ENCODE data around the gene IGF1R.
A peak's percentile ranks its signal among the peaks of the same experiment; 100 is the strongest.

The IGF1R gene

DNA sequence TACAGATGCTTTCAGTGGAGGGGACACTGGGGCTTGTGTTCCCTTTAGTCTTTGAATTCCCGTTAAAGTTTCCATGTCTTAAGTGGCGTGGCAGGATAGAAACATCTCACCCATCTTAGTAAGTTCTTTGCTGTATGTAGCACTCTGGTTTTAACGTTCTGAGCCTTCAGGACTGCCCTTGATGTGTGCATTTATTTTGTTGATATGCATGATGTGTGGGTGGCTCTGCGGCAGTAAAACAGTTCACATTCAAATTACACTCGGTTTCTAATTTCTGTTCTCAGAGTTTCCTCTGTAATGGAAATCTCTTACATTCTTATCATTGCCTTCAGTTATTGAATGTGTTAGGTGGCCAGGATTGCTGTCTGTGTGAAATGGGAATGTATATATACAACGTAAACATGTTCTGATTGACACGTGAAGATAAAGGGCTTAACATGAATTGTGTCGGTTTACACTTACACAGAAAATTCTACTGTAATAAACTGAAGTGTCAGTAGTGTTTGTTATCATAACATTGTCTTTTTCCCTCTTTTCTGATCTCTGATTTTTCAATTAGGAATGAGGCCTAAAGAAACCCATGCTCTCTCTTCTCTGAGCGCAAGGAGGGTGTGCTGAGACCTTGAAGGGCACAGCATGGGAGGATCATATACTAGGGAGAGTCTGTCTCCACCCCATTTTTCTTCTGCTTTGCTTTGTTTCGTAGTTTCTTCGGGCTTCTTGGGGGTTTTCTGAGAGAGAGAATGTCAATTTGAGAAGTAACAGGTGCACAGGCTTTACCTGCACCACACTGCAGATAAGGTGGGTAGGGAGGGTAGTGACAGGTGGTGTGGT lies 51.5 kb downstream of the IGF1R start:
- Mint-ChIP-seq H3K9me3 (no peaks in the 10 kb centered on the region), H3K4me1 (ENCODE audit: low read depth) (peaks cover 67% of the 10 kb centered on the region), H3K27ac (peak overlapping the region; percentile 58), H3K27me3 (no peaks in the 10 kb centered on the region), H3K4me3 (no peak overlapping the region), H3K36me3 (ENCODE audit: low read depth) (no peaks in the 10 kb centered on the region)
- DNase-seq = no peak

DNA sequence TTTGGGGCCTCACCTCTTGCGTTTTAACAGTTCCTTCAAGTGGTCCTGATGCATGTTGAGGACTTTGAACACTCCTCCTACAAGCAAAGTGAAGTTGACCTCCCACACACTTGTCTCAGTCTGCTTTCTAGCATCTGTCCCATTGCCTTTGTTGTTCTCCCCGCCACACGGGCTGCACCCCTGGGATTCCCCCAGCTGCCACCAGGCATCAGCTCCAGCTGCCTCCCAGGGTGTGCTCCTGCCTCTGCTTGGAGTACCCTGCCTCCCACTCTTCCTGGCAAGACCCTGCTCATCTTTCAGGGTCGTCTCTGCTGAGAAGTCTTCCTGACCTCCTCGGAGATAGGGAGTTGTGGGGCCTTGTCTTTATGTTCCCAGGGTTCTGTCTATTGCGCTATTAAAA lies 52.2 kb downstream of the IGF1R start:
- H3K27me3 Mint-ChIP-seq = no peaks in the 10 kb centered on the region
- no peaks in the 10 kb centered on the region for H3K9me3 Mint-ChIP-seq
- DNase-seq = no peak
- H3K4me3 Mint-ChIP-seq = no peak overlapping the region
- peaks cover 64% of the 10 kb centered on the region for H3K4me1 Mint-ChIP-seq (ENCODE audit: low read depth)
- no peaks in the 10 kb centered on the region for H3K36me3 Mint-ChIP-seq (ENCODE audit: low read depth)
- H3K27ac Mint-ChIP-seq = peak overlapping the region; percentile 45

DNA sequence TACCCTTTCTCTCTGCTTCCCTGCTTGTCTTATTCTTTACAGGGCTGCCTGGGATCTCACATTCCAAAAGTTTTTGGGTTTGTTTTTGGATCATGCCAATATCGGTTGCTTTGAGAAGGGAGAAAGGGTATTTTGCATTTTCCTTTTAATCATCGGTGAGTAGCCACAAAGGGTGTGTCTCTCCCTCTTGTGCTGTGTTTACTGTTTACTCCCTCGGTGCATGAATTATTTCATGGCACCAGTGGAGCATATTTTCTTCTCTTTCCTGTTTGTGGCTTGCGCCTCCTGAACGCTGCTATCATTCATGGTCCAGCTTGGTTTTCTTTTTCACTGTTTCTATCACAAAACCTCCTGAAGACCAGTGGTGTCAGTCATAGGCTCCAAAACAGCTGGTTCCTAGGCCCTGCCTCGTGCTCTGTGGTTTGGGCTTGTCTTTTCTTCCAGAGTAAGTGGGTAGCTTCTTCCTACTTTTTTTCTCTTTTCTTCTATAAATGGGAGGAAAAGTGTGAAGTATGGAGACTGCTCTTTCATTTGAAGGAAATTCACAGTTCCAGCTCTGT lies 54.9 kb downstream of the IGF1R start:
- no peaks in the 10 kb centered on the region for H3K9me3 Mint-ChIP-seq
- DNase-seq = no peak
- peak overlapping the region; percentile 7 for H3K27ac Mint-ChIP-seq
- H3K27me3 Mint-ChIP-seq = no peaks in the 10 kb centered on the region
- no peak overlapping the region for H3K4me3 Mint-ChIP-seq
- H3K36me3 Mint-ChIP-seq (ENCODE audit: low read depth) = peaks cover 9% of the 10 kb centered on the region
- H3K4me1 Mint-ChIP-seq (ENCODE audit: low read depth) = peaks cover 50% of the 10 kb centered on the region

DNA sequence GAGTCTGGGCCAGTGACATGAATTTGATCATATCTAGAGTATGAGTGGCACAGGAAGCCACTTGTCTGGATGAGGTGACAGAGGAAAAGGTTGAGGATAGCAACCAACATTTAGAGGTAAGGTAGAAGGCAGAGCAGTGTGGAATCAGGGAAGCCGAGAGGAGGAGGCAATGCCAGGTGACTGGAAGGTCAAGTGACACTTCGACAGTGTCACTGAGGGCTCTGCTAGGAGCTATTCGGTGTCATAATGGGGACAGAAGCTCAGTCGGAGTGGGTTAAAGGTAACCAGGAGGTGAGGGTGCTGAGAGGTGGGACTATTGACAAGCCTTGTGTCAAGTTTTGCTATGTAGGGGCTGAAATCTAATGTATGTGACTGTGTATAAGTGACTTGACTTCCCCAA lies 56.7 kb downstream of the IGF1R start:
- H3K4me3 Mint-ChIP-seq = no peak overlapping the region
- peaks cover 24% of the 10 kb centered on the region for H3K36me3 Mint-ChIP-seq (ENCODE audit: low read depth)
- no peaks in the 10 kb centered on the region for H3K27me3 Mint-ChIP-seq
- no peak for DNase-seq
- H3K27ac Mint-ChIP-seq = no peak overlapping the region
- no peaks in the 10 kb centered on the region for H3K9me3 Mint-ChIP-seq
- peaks cover 36% of the 10 kb centered on the region for H3K4me1 Mint-ChIP-seq (ENCODE audit: low read depth)

DNA sequence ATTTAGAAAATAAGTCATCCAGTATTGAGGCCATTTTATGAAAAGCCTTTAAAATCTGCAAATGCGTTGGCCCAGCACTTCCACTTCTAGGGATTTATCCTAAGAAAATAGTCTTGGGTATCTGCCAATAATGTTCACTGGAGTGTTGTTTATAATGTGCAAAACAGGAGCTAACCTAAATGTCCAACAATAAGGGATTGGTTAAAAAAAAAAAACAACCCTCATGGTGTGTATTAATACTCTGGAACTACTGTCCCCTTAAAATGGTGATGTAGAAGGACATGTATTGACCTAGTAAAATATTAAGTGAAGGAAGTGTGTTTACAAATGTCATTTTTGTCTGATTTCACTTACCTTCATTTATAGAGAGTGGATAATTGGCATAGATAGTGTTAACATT lies 58.0 kb downstream of the IGF1R start:
- Mint-ChIP-seq H3K9me3 (peaks cover 1% of the 10 kb centered on the region), H3K4me3 (no peak overlapping the region)

DNA sequence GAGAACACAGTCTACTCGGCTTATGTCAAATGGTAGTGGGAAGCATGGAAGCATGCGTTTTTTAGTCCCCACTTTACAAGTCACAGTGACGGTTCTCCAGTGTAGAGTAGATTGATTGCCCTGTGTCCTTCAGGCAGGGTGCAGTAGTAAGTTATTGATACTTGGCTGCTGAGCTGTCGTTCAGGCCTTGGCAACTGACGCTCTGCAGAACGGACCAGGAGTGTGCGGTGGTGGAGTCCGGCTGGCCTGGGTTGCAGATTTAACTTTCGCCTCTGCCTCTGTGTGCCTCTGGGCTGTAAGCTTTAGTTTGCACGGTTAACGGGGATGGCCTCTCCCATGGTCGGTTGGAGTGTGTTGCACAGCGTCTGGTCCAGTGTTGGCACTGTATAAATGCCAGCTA lies 58.6 kb downstream of the IGF1R start:
- H3K4me1 Mint-ChIP-seq (ENCODE audit: low read depth) = peaks cover 23% of the 10 kb centered on the region
- H3K36me3 Mint-ChIP-seq (ENCODE audit: low read depth) = peaks cover 39% of the 10 kb centered on the region
- DNase-seq = no peak
- no peak overlapping the region for H3K27ac Mint-ChIP-seq
- peaks cover 4% of the 10 kb centered on the region for H3K9me3 Mint-ChIP-seq
- no peaks in the 10 kb centered on the region for H3K27me3 Mint-ChIP-seq
- no peak overlapping the region for H3K4me3 Mint-ChIP-seq

More for the DNA sequence above, 58.0 kb downstream of the IGF1R start:
- peak overlapping the region; percentile 44 for H3K27ac Mint-ChIP-seq
- H3K36me3 Mint-ChIP-seq (ENCODE audit: low read depth) = peaks cover 33% of the 10 kb centered on the region
- DNase-seq = no peak
- H3K27me3 Mint-ChIP-seq = no peaks in the 10 kb centered on the region
- peaks cover 26% of the 10 kb centered on the region for H3K4me1 Mint-ChIP-seq (ENCODE audit: low read depth)

DNA sequence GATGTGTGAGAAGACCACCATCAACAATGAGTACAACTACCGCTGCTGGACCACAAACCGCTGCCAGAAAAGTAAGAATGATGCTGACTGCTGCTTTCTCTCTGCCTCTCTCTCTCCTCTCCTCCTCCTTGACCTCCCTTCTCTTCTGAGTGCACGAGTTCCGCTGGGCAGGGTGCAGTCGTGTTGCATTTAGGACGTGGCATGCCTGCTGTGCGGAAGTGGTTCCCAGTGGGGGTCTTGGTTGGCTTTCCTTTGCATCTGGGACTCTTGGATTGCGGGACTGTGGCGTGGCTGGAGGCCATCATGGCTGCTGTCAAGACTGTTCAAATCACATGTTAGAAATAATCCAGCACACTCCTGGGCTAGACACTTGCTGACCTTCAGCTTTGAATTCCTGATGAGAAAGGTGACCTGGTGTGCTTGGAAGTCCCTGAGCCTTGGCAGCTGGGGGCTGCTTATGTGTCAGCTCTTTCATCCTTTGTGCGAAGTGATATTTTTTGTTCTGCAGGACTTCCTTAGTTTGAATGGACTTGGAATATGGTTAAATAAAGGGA lies 59.8 kb downstream of the IGF1R start:
- peaks cover 6% of the 10 kb centered on the region for H3K9me3 Mint-ChIP-seq
- H3K27me3 Mint-ChIP-seq = no peaks in the 10 kb centered on the region
- DNase-seq = no peak
- peaks cover 44% of the 10 kb centered on the region for H3K36me3 Mint-ChIP-seq (ENCODE audit: low read depth)
- no peak overlapping the region for H3K27ac Mint-ChIP-seq
- H3K4me3 Mint-ChIP-seq = no peak overlapping the region
- H3K4me1 Mint-ChIP-seq (ENCODE audit: low read depth) = peaks cover 23% of the 10 kb centered on the region

DNA sequence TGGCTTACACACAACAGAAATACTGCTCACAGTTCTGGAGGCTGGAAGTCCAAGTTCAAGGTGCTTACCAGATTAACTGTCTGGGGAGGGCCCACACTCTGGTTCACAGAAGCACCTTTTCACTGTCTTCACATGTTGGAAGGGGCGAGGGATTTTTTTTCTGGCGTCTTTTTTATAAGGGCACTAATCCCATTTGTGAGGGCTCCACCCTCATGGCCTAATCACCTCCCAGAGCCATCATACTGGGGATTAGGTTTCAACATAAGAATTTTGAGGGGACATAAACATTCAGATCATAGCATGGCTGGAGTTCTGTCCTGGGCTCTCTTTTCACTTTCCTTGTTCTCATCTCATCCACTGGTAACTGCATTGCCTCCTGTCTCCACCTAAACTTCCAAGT lies 63.5 kb downstream of the IGF1R start:
- Mint-ChIP-seq H3K4me3 (no peak overlapping the region), H3K9me3 (peaks cover 6% of the 10 kb centered on the region), H3K4me1 (ENCODE audit: low read depth) (peaks cover 49% of the 10 kb centered on the region), H3K27me3 (no peaks in the 10 kb centered on the region), H3K36me3 (ENCODE audit: low read depth) (peaks cover 44% of the 10 kb centered on the region), H3K27ac (no peak overlapping the region)
- no peak for DNase-seq

DNA sequence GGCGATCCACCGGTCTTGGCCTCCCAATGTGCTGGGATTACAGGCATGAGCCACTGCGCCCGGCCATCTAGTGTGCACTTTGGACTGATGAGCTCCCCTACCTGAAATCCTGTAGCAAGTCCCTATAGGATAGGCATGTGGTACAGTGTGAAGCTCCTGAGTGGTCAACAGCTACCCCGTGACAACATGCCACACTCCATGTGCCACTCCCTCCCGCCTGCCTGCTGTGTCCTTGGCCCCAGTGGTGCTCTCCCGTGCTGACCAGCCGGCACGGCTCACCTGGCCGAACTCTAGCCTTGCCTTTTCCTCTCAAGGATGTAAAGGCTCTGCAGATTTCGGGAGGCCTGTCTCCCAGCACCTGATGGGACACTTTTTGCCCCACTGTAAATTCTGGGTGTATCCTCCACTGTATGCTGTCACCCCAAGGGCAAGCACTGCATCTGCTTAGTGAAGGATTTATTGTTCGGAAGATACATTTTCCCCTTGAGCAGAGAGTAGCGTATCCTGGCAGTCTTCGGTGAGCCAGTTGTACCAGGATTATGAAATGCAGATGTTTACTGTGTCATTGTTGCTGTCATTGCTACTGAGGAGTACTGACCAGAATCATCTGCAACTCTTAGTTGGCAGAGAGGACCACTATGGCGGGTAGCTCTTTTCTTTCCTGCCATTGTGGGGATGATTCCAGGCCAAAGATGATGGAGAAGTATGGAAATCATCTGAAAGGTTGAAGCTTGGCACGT lies 64.7 kb downstream of the IGF1R start:
- Mint-ChIP-seq H3K4me1 (ENCODE audit: low read depth) (peaks cover 54% of the 10 kb centered on the region), H3K9me3 (peaks cover 6% of the 10 kb centered on the region), H3K27me3 (no peaks in the 10 kb centered on the region), H3K4me3 (no peak overlapping the region), H3K36me3 (ENCODE audit: low read depth) (peaks cover 37% of the 10 kb centered on the region), H3K27ac (no peak overlapping the region)
- no peak for DNase-seq

DNA sequence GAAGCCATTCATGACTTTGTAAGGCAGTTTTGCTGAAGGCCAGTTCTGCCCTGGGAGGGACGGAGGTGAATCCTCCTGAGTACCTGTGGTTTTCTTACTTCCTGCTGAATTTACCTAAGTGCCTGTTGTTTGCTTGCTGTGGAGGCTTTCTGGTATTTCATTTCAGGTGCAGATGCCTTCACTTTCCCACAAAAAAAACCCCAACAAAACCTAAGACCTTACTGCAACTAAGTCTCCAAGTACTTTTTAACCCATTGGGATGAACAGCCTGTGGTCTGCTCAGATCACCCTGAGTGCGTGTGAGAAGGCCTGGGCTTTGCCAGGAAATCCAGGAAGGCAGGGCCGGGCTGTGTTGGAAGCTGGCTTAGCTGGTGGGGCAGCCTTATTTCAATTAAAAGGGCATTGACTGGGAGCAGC lies 65.3 kb downstream of the IGF1R start:
- no peak for DNase-seq
- Mint-ChIP-seq H3K27me3 (no peaks in the 10 kb centered on the region), H3K4me1 (ENCODE audit: low read depth) (peaks cover 54% of the 10 kb centered on the region), H3K4me3 (no peak overlapping the region), H3K9me3 (peaks cover 6% of the 10 kb centered on the region), H3K36me3 (ENCODE audit: low read depth) (peaks cover 31% of the 10 kb centered on the region), H3K27ac (peak overlapping the region; percentile 72)

DNA sequence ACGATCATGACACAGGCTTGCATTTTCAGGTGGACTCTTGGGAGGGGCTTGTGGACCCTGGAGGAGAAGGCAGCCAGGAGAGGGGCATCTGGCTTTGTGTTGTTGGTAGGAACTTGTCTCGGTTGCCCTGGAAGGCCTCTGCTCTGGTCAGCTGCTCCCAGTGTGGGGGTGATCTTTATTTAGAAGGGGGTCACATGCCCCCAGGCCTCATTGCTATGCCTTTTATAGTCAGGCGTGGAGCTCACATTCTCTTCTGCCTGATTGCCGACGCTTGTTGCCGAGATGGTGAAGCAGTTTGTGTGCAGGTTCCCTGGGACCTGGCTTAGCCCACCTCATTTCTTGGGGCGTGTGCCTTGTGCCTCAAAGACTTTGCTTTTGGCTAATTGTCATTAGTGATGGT lies 66.6 kb downstream of the IGF1R start:
- H3K27ac Mint-ChIP-seq = no peak overlapping the region
- peaks cover 6% of the 10 kb centered on the region for H3K9me3 Mint-ChIP-seq
- H3K27me3 Mint-ChIP-seq = no peaks in the 10 kb centered on the region
- H3K4me3 Mint-ChIP-seq = no peak overlapping the region
- no peak for DNase-seq
- peaks cover 21% of the 10 kb centered on the region for H3K36me3 Mint-ChIP-seq (ENCODE audit: low read depth)
- H3K4me1 Mint-ChIP-seq (ENCODE audit: low read depth) = peaks cover 63% of the 10 kb centered on the region

DNA sequence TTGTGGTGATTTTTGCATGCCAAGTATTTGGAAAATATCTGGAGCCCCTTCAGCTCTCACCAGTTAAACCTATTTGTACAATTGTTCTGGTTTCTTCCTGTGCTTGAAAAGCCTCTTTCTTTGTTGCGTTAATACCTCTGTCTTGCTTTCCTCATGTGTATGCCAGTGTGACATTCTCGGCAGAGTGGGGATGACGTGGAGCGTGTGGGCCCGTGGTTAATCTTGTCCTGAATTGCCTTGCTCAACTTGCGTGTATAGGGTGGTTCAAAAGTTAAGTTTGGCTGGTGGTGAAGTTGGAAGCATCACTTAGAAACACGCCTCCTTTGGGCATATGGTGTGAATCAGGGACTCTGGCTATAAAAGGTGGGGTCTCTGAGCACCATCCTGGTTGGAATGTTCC lies 67.1 kb downstream of the IGF1R start:
- no peak overlapping the region for H3K27ac Mint-ChIP-seq
- H3K4me3 Mint-ChIP-seq = no peak overlapping the region
- H3K9me3 Mint-ChIP-seq = peaks cover 6% of the 10 kb centered on the region
- H3K36me3 Mint-ChIP-seq (ENCODE audit: low read depth) = peaks cover 17% of the 10 kb centered on the region
- DNase-seq = no peak
- no peaks in the 10 kb centered on the region for H3K27me3 Mint-ChIP-seq
- H3K4me1 Mint-ChIP-seq (ENCODE audit: low read depth) = peaks cover 67% of the 10 kb centered on the region

DNA sequence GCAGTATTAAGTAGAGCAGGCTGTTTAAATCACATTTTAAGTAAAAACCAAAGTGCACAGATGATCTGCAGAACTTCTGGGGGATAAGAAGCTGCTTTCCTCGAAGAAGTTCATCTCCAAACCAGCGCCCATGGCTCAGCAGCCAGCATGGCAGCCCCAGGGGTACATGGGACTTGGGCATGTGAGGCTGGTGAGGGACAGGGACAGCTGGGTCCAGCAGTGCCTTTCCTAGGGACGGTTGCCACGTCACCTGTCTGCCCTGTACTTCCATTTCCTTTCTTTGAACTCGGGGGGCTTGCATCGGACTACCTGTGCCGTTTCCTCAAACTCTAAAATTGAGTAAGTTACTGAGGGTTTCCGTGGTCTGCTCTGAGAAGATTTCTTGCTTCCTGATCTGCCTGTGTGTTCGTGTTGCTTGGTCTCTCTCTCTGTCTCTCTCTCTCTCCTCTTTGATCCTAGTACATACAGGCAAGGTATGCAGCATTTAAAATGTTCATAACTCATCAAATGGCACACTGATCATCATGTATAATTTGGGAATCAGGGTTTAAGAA lies 67.6 kb downstream of the IGF1R start:
- Mint-ChIP-seq H3K27me3 (no peaks in the 10 kb centered on the region), H3K9me3 (peaks cover 6% of the 10 kb centered on the region), H3K27ac (peak overlapping the region; percentile 36), H3K36me3 (ENCODE audit: low read depth) (peaks cover 15% of the 10 kb centered on the region), H3K4me3 (no peak overlapping the region), H3K4me1 (ENCODE audit: low read depth) (peaks cover 73% of the 10 kb centered on the region)
- no peak for DNase-seq

DNA sequence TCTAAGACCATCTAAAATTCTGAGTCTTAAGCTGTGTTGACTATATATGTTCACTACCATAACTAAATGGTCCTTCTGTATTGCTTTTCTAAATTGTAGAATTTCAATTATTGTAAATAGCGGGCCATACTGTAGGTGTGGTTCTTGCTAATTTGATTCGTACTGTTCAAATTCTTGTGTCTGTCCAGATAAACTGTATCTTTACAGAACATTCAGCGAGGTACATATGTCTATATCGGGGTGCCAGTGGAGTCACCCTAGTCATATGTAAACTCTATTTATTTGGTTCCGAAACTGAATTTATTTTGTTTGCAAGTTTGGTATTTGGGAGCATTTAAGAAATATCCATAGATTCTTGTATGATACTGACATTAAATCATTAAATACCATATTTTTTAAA lies 69.0 kb downstream of the IGF1R start:
- peaks cover 87% of the 10 kb centered on the region for H3K4me1 Mint-ChIP-seq (ENCODE audit: low read depth)
- H3K27ac Mint-ChIP-seq = no peak overlapping the region
- H3K36me3 Mint-ChIP-seq (ENCODE audit: low read depth) = peaks cover under 1% of the 10 kb centered on the region
- no peaks in the 10 kb centered on the region for H3K27me3 Mint-ChIP-seq
- no peaks in the 10 kb centered on the region for H3K9me3 Mint-ChIP-seq
- H3K4me3 Mint-ChIP-seq = no peak overlapping the region
- no peak for DNase-seq

Measured in activated T-cell treated with anti-CD3 and anti-CD28 coated beads, Interleukin-2, amount 50 U/mL, for 24 hours (primary cell).